GM19467 (cell line): ENCODE measurements around the gene SPATA25.
"Not testable (repeated sequence)": the region's sequence is repeated elsewhere in the genome, so short reads cannot be mapped to it uniquely, and the experiment has no call there.

Source experiments
- ATAC-seq: cut with Tn5 transposase; IDR thresholded peaks from one replicate; pipeline ENCODE4 v1.9.1; 2021; ENCODE audit warnings: mild to moderate bottlenecking, moderate library complexity; ENCODE audit not compliant: unreplicated experiment

Gene SPATA25

DNA sequence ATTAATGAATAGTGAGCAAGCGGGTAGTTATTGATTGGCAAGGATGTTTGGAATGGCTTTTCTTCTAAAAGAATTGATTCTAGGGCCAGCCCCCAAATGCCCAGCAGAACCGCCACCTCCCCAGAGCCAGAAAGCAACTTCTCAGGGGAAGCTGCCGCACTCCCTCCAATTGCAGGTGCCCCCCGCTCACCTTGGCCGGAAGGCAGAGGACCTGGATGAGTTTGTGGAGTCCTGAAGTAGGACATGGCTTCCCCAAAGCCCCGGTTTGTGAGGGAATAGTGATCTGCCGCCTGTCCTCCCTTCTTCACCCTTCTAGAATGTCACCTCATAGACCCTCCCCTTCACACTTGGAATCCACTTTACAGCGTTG, at the start of gene SPATA25:
Gene SPATA25 (minus strand): TSS at position 277 of the 370 bp plus-strand sequence. CDS start 32 bp downstream, at position 245.
- ATAC-seq, result no peak

GRCh38 chr20:45935416-45936046, 48.1 kb upstream of the SPATA25 start:
- no peak for ATAC-seq

DNA sequence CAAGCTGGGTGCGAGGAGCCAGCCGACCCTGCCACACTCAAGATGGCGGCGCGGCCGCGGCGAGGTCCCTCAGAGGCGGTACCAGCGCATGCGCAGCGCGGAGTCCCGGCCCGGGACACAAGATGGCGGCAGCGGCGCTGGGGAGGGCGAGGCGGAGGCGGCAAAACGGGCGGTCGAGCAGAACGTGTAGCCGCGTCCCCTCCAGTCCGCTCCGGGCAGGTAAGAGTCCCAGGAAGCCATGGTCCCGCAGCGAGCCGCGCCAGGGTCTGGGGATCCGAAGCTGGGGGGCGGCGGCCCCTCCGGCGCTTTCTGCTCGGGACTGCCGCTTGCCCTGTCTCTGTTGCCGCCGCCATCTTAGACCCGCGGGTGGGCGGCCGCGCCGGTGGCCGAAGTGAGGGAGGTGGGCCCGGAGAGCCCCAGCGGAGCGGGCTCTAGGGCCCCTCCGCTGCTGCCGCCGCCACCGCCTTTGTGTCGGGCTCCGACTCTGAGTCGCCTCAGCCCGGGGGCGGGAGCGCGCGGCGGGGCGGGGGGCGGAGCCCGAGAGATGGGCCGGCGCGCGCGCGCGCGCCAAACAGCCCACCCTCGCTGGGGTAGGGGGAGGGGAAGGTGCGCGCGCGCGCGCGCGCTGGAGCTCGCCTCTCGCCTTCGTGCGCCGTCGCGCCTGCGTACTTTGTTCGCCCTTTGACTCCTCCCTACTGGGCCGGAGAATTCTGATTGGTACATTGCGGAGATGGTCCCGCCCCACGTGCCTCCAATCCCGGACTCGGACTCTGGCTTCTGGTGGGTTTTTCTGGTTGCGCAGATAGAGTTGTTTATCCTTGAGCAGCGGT, 47.4 kb upstream of the SPATA25 start, which contains the start of gene PCIF1:
Gene PCIF1 (plus strand): TSS at position 98 of the 830 bp plus-strand sequence. CDS start 4,317 bp downstream, outside the sequence.
- ATAC-seq, result peak; percentile 75

DNA sequence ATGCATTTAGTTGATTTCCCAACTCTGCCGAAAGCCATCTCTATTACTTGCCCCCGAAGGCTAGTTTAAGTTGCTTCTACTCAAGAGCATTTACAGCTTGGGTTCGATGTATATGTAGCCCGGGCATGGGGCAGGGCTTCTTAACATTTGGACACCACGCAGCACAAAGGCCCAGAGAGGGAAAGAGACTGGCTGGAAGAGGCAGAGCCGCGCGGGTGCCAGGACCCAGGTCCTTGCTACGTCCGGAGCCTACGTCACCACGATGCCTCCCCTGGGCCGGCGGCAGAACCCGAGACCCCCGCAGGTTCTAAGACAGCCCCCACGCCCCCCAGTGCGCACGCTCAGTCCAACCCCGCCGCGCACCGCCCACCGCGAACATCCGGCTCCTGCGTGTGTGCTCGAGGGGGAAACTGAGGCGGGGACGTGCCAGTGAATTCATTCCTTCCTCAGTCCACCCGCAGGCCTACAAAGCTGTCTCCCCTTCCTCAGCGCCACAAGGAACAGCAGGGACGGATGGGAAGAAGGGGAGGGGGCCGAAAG, 46.7 kb upstream of the SPATA25 start:
- ATAC-seq, result peak; percentile 3

GRCh38 chr20:45933266-45934045, 46.0 kb upstream of the SPATA25 start:
- no peak for ATAC-seq

DNA sequence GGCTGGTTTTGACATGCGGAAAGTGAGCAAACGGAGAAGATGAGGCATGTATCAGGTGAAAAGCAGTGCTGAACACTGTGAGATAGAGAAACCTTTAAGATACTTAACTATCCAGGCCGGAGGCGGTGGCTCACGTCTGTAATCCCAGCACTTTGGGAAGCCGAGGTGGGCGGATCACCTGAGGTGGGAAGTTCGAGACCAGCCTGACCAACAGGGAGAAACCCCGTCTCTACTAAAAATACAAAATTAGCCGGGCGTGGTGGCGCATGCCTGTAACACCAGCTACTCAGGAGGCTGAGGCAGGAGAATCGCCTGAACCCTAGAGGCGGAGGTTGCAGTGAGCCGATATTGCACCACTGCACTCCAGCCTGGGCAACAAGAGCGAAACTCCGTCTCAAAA, 44.3 kb upstream of the SPATA25 start:
- ATAC-seq, result not testable (repeated sequence)

- no peak for ATAC-seq
These were observed 39.9 kb upstream of the SPATA25 start for GRCh38 chr20:45927071-45927878.

GRCh38 chr20:45926731-45927070, 39.3 kb upstream of the SPATA25 start:
- no peak for ATAC-seq

- no peak for ATAC-seq
These were observed 38.5 kb upstream of the SPATA25 start for GRCh38 chr20:45925821-45926506.

DNA sequence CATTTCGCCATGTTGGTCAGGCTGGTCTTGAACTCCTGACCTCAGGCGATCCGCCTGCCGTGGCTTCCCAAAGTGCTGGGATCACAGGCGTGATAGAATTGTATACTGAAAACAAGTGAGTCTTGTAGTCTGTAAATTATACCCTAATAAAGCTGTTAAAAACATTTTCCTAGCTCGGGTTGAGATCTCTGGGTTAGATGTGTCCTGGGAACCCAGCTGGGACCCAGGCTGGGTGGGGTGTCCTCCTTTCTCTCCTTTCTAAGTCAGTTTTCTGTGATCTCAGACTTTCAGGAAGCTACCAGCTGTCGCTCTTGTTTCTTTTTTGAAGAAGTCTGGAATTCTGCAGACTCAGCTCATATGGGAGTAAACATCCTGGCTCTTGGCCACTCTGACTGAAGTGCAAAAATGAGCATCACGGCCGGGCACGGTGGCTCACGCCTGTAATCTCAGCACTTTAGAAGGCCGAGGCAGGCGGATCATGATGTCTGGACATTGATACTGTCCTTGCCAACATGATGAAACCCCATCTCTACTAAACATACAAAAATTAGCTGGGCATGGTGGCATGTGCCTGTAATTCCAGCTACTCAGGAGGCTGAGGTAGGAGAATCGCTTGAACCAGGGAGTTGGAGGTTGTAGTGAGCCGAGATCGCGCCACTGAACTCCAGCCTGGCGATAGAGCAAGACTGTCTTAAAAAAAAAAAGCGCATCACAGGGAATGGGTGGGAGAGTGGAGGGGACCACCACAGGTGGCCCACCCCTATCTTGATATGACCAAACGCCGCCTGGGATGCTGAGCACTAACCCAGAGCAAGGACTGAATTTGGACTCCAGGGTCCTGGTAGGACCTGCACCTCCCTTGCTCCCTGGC, 37.2 kb upstream of the SPATA25 start:
- no peak for ATAC-seq

- no peak for ATAC-seq
These were observed 34.1 kb upstream of the SPATA25 start for GRCh38 chr20:45921337-45922189.

- no peak for ATAC-seq
These were observed 33.3 kb upstream of the SPATA25 start for GRCh38 chr20:45920462-45921336.

- ATAC-seq, result no peak
These were observed 32.3 kb upstream of the SPATA25 start for GRCh38 chr20:45919542-45920399.

GRCh38 chr20:45918779-45919537, 31.5 kb upstream of the SPATA25 start:
- ATAC-seq, result no peak

DNA sequence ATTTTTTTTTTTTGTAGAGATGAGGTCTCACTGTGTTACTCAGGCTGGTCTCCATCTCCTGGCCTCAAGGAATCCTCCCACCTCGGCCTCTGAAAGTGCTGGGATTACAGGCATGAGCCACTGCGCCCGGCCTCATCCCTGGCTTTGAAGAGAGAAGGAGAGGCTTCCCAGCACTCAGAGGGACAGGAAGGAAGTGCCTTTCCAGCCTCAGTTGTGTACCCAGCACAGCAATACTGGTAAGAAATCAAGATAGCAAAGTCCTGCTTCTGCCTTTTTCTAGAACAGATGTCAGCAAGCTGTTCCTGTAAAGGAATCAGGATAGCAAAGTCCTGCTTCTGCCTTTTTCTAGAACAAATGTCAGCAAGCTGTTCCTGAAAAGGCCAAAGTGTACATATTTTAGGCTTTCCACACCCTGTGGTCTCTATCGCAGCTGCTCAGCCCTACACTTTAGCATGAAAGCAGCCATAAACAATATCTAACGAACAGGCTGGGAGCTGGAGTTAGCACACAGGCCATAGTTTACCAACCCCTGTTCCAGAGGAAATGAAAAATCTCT, 30.8 kb upstream of the SPATA25 start:
- ATAC-seq, result no peak
